Mesendoderm (in vitro differentiated cells): Measurements from ENCODE around the gene DCAF4.

Experiments
- DNase-seq: peaks from one replicate; pipeline ENCODE4 v3.0.0; 2013
- H2AK5ac ChIP-seq: 2 replicates; pipeline ENCODE4 v1.6.1; 2013; ENCODE audit warnings: low read length, inconsistent platforms
- H2BK120ac ChIP-seq: 2 replicates; pipeline ENCODE4 v1.6.1; 2013; ENCODE audit warnings: low read depth, mild to moderate bottlenecking, low read length, moderate library complexity, mixed read lengths
- H2BK15ac ChIP-seq: replicated peaks from 2 replicates; pipeline ENCODE4 v1.6.1; 2013; ENCODE audit warnings: low read depth, mild to moderate bottlenecking, moderate library complexity
- H2BK5ac ChIP-seq: 2 replicates; pipeline ENCODE4 v1.6.1; 2013; ENCODE audit warnings: low read length, inconsistent platforms
- H3K18ac ChIP-seq: 2 replicates; pipeline ENCODE4 v1.6.1; 2013; ENCODE audit warnings: mild to moderate bottlenecking, low read length, mixed read lengths
- H3K23ac ChIP-seq: one replicate; pipeline ENCODE4 v1.6.1; 2013; ENCODE audit warnings: low read length
- H3K27ac ChIP-seq: 2 replicates; pipeline ENCODE4 v1.5.1; 2013; ENCODE audit warnings: low read depth, mild to moderate bottlenecking, inconsistent platforms, low read length, moderate library complexity
- H3K27me3 ChIP-seq: 2 replicates; pipeline ENCODE4 v1.6.1; 2013; ENCODE audit warnings: low read length, control low read depth, mild to moderate bottlenecking, inconsistent platforms; ENCODE audit not compliant: insufficient read depth, poor library complexity
- H3K36me3 ChIP-seq: 2 replicates; pipeline ENCODE4 v1.6.1; 2013; ENCODE audit warnings: low read length, inconsistent platforms; ENCODE audit not compliant: control insufficient read depth, insufficient read depth
- H3K4ac ChIP-seq: one replicate; pipeline ENCODE4 v1.6.1; 2013; ENCODE audit warnings: low read depth, mild to moderate bottlenecking, low read length, moderate library complexity
- H3K4me1 ChIP-seq: 2 replicates; pipeline ENCODE4 v1.6.1; 2013; ENCODE audit warnings: low read depth, low read length, inconsistent platforms; ENCODE audit not compliant: control insufficient read depth
- H3K4me2 ChIP-seq: 2 replicates; pipeline ENCODE4 v1.6.1; 2013; ENCODE audit warnings: low read length
- H3K4me3 ChIP-seq: 2 replicates; pipeline ENCODE4 v1.5.1; 2013; ENCODE audit warnings: mild to moderate bottlenecking, low read length
- H3K56ac ChIP-seq: one replicate; pipeline ENCODE4 v1.6.1; 2013; ENCODE audit warnings: low read length
- H3K79me1 ChIP-seq: 2 replicates; pipeline ENCODE4 v1.6.1; 2013; ENCODE audit warnings: low read length, inconsistent platforms
- H3K79me2 ChIP-seq: 2 replicates; pipeline ENCODE4 v1.6.1; 2013; ENCODE audit warnings: mild to moderate bottlenecking, low read length; ENCODE audit not compliant: control insufficient read depth, insufficient read depth
- H3K9ac ChIP-seq: 2 replicates; pipeline ENCODE4 v1.6.1; 2013; ENCODE audit warnings: low read length, inconsistent platforms
- H4K5ac ChIP-seq: one replicate; pipeline ENCODE4 v1.6.1; 2013; ENCODE audit warnings: low read length
- H4K8ac ChIP-seq: one replicate; pipeline ENCODE4 v1.6.1; 2013; ENCODE audit warnings: low read depth, mild to moderate bottlenecking, control low read depth, low read length, moderate library complexity
- WGBS: extraction: QIAGEN DNeasy Blood & Tissue Kit; methylation state at CpG from one replicate; pipeline ENCODE4 v1.1.7; 2013; ENCODE audit warnings: low lambda C conversion rate, missing lambda C conversion rate; ENCODE audit not compliant: insufficient coverage; ENCODE audit errors: extremely low coverage; 5-methylcytosine and 5-hydroxymethylcytosine counted together

Gene DCAF4

DNA sequence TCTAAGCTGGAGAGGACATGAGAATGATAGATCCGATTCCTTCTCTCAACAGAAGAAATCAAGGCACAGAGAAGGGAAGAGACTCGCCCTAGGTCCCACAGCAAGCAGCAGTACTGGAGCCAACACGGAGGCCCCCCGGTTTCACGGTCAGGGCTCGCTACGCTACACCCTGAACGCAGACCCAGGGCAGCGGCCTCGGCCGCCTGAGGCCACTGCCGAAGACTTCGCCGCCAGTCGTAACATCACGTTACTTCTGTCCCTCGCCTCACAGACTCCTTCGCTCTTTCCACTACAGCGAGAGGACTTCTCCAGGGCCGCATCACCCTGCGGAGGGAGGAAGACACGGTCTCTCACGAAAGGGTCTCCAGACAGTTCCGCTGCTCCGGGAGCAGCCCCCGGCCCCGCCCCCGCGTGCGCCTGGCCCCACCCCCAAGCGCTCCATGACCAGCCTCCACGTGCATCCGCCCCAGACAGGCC, 411 bp upstream of the DCAF4 start:
- Histone ChIP-seq H3K4me3 (peak overlapping the region; percentile 76), H3K4me1 (no peaks in the 10 kb centered on the region), H3K79me2 (no peaks in the 10 kb centered on the region), H3K9ac (peak overlapping the region; percentile 77), H3K4ac (no peak overlapping the region), H4K5ac (no peak overlapping the region), H3K23ac (no peak overlapping the region), H3K36me3 (no peaks in the 10 kb centered on the region), H3K56ac (peak overlapping the region; percentile 92), H2BK5ac (no peak overlapping the region), H3K27me3 (no peaks in the 10 kb centered on the region), H3K4me2 (peak overlapping the region; percentile 95), H3K18ac (no peak overlapping the region), H4K8ac (no peak overlapping the region), H2BK15ac (no peak overlapping the region), H3K27ac (no peak overlapping the region), H3K79me1 (peaks cover 2% of the 10 kb centered on the region), H2AK5ac (no peak overlapping the region), H2BK120ac (no peak overlapping the region)
- DNase-seq = no peak
- no CpG with 5 or more reads among the region's 33 CpGs for WGBS

- H2BK15ac ChIP-seq = no peak overlapping the region
- no peak overlapping the region for H3K27ac ChIP-seq
- no CpG with 5 or more reads among the region's 21 CpGs for WGBS
- H3K27me3 ChIP-seq = no peaks in the 10 kb centered on the region
- no peak overlapping the region for H3K4me3 ChIP-seq
- H3K23ac ChIP-seq = no peak overlapping the region
- no peak overlapping the region for H3K4ac ChIP-seq
- H3K79me2 ChIP-seq = peaks cover 2% of the 10 kb centered on the region
- no peaks in the 10 kb centered on the region for H3K36me3 ChIP-seq
- H2BK120ac ChIP-seq = no peak overlapping the region
- no peak for DNase-seq
- no peak overlapping the region for H2AK5ac ChIP-seq
- H4K8ac ChIP-seq = no peak overlapping the region
- H3K56ac ChIP-seq = no peak overlapping the region
- no peak overlapping the region for H2BK5ac ChIP-seq
- no peak overlapping the region for H3K9ac ChIP-seq
- no peak overlapping the region for H3K4me2 ChIP-seq
- H4K5ac ChIP-seq = no peak overlapping the region
- H3K79me1 ChIP-seq = peaks cover 2% of the 10 kb centered on the region
- no peak overlapping the region for H3K18ac ChIP-seq
- no peaks in the 10 kb centered on the region for H3K4me1 ChIP-seq
Observed at GRCh38 chr14:72928872-72929271, 2.6 kb downstream of the DCAF4 start.

- Histone ChIP-seq H3K4me1 (no peaks in the 10 kb centered on the region), H3K56ac (no peak overlapping the region), H3K79me1 (peaks cover 2% of the 10 kb centered on the region), H2BK15ac (no peak overlapping the region), H3K27me3 (no peaks in the 10 kb centered on the region), H3K9ac (no peak overlapping the region), H2BK120ac (no peak overlapping the region), H3K18ac (no peak overlapping the region), H3K79me2 (peaks cover 3% of the 10 kb centered on the region), H2BK5ac (no peak overlapping the region), H3K36me3 (no peaks in the 10 kb centered on the region), H4K5ac (no peak overlapping the region), H4K8ac (no peak overlapping the region), H3K4ac (no peak overlapping the region), H3K27ac (no peak overlapping the region), H3K4me2 (no peak overlapping the region), H3K23ac (no peak overlapping the region), H3K4me3 (no peak overlapping the region), H2AK5ac (no peak overlapping the region)
- DNase-seq = no peak
- WGBS = no CpG with 5 or more reads among the region's 43 CpGs
Observed at GRCh38 chr14:72929316-72930080, 3.2 kb downstream of the DCAF4 start.

- Histone ChIP-seq H3K79me1 (peaks cover 4% of the 10 kb centered on the region), H3K4me1 (no peaks in the 10 kb centered on the region), H3K4me3 (no peak overlapping the region), H3K27ac (no peak overlapping the region), H3K4me2 (no peak overlapping the region), H3K4ac (no peak overlapping the region), H3K79me2 (peaks cover 5% of the 10 kb centered on the region), H3K9ac (no peak overlapping the region), H3K36me3 (no peaks in the 10 kb centered on the region), H2AK5ac (no peak overlapping the region), H2BK15ac (no peak overlapping the region), H4K8ac (no peak overlapping the region), H3K27me3 (no peaks in the 10 kb centered on the region), H4K5ac (no peak overlapping the region), H3K23ac (no peak overlapping the region), H2BK5ac (no peak overlapping the region), H3K56ac (no peak overlapping the region), H2BK120ac (no peak overlapping the region), H3K18ac (no peak overlapping the region)
- DNase-seq = no peak
- no CpG with 5 or more reads among the region's 7 CpGs for WGBS
Observed at GRCh38 chr14:72932893-72933292, 6.6 kb downstream of the DCAF4 start.

DNA sequence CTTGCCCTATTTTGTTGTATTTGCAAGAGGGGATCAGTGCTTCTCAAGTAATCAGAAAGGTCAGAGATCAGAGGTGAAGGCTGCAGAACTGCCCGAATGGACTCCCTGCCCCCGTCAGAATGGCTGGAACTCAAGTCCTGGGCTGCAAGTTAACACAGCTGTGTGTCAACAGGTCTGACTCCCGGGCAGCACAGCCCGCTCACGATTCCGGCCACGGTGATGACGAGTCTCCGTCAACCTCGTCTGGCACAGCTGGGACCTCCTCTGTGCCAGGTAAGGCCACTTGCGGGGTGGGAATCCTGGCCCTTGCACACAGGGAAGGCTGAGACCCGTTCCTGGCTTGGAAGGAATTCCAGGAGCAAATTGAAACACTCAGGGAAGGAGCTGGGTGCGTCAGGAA, 13.4 kb downstream of the DCAF4 start:
- no CpG with 5 or more reads among the region's 13 CpGs for WGBS
- no peaks in the 10 kb centered on the region for H3K27me3 ChIP-seq
- H2AK5ac ChIP-seq = no peak overlapping the region
- no peak overlapping the region for H3K9ac ChIP-seq
- no peak overlapping the region for H2BK5ac ChIP-seq
- no peak overlapping the region for H3K18ac ChIP-seq
- no peak overlapping the region for H3K4ac ChIP-seq
- no peak overlapping the region for H3K23ac ChIP-seq
- H3K4me1 ChIP-seq = no peaks in the 10 kb centered on the region
- no peak overlapping the region for H3K4me2 ChIP-seq
- H3K27ac ChIP-seq = no peak overlapping the region
- H3K4me3 ChIP-seq = no peak overlapping the region
- no peak overlapping the region for H2BK15ac ChIP-seq
- DNase-seq = no peak
- no peak overlapping the region for H3K56ac ChIP-seq
- peaks cover 2% of the 10 kb centered on the region for H3K79me1 ChIP-seq
- no peak overlapping the region for H2BK120ac ChIP-seq
- no peak overlapping the region for H4K5ac ChIP-seq
- H3K36me3 ChIP-seq = peaks cover 2% of the 10 kb centered on the region
- peaks cover 2% of the 10 kb centered on the region for H3K79me2 ChIP-seq
- no peak overlapping the region for H4K8ac ChIP-seq
